ENCODE data around the gene GLG1. TPM values are rescaled to one million over a fixed set of nuclear protein-coding genes. Genes with fewer than 3 reads are reported as not detected.

GLG1 gene
- total and polyA plus RNA-seq, 9 donors, result 84.4 to 144 (median 123) TPM

- peaks cover 4% of the 10 kb centered on the region for H3K4me1 ChIP-seq (ENCODE audit: control insufficient read depth, insufficient read depth, low read length)
- peaks cover 8% of the 10 kb centered on the region for H3K36me3 ChIP-seq (ENCODE audit: control insufficient read depth, insufficient read depth, low read length)
- H3K9me3 ChIP-seq (replicated peaks; ENCODE audit: control insufficient read depth, low read depth, low read length), result no peaks in the 10 kb centered on the region
- H3K27ac ChIP-seq (ENCODE audit: low read length), result no peak overlapping the region
- no peak for DNase-seq
- H3K4me3 ChIP-seq (ENCODE audit: low read length), result no peak overlapping the region
- WGBS (ENCODE audit: insufficient coverage), result no CpG with 5 or more reads among the region's 9 CpGs
- no peaks in the 10 kb centered on the region for H3K27me3 ChIP-seq (ENCODE audit: control insufficient read depth, insufficient read depth, low read length)
Observed at GRCh38 chr16:74601126-74601871, 5.6 kb downstream of the GLG1 start.

GRCh38 chr16:74596586-74596985 lies 10.3 kb downstream of the GLG1 start:
- no peaks in the 10 kb centered on the region for H3K4me1 ChIP-seq (ENCODE audit: control insufficient read depth, insufficient read depth, low read length)
- no peak overlapping the region for H3K4me3 ChIP-seq (ENCODE audit: low read length)
- no CpG with 5 or more reads among the region's 2 CpGs for WGBS (ENCODE audit: insufficient coverage)
- DNase-seq, result no peak
- no peak overlapping the region for H3K27ac ChIP-seq (ENCODE audit: low read length)
- H3K27me3 ChIP-seq (ENCODE audit: control insufficient read depth, insufficient read depth, low read length), result no peaks in the 10 kb centered on the region
- peaks cover 8% of the 10 kb centered on the region for H3K36me3 ChIP-seq (ENCODE audit: control insufficient read depth, insufficient read depth, low read length)
- no peaks in the 10 kb centered on the region for H3K9me3 ChIP-seq (replicated peaks; ENCODE audit: control insufficient read depth, low read depth, low read length)

GRCh38 chr16:74592847-74593246 lies 14.1 kb downstream of the GLG1 start:
- no peak for DNase-seq
- no peaks in the 10 kb centered on the region for H3K4me1 ChIP-seq (ENCODE audit: control insufficient read depth, insufficient read depth, low read length)
- 100% methylated on average over 1 of the region's 3 CpGs for WGBS (ENCODE audit: insufficient coverage)
- no peaks in the 10 kb centered on the region for H3K9me3 ChIP-seq (replicated peaks; ENCODE audit: control insufficient read depth, low read depth, low read length)
- no peak overlapping the region for H3K4me3 ChIP-seq (ENCODE audit: low read length)
- no peaks in the 10 kb centered on the region for H3K27me3 ChIP-seq (ENCODE audit: control insufficient read depth, insufficient read depth, low read length)
- peaks cover 5% of the 10 kb centered on the region for H3K36me3 ChIP-seq (ENCODE audit: control insufficient read depth, insufficient read depth, low read length)
- no peak overlapping the region for H3K27ac ChIP-seq (ENCODE audit: low read length)

GRCh38 chr16:74591876-74592650 lies 14.9 kb downstream of the GLG1 start:
- H3K27ac ChIP-seq (ENCODE audit: low read length), result no peak overlapping the region
- no peaks in the 10 kb centered on the region for H3K4me1 ChIP-seq (ENCODE audit: control insufficient read depth, insufficient read depth, low read length)
- H3K4me3 ChIP-seq (ENCODE audit: low read length), result no peak overlapping the region
- H3K9me3 ChIP-seq (replicated peaks; ENCODE audit: control insufficient read depth, low read depth, low read length), result no peaks in the 10 kb centered on the region
- H3K36me3 ChIP-seq (ENCODE audit: control insufficient read depth, insufficient read depth, low read length), result peaks cover 4% of the 10 kb centered on the region
- WGBS (ENCODE audit: insufficient coverage), result no CpG with 5 or more reads among the region's 9 CpGs
- DNase-seq, result no peak
- H3K27me3 ChIP-seq (ENCODE audit: control insufficient read depth, insufficient read depth, low read length), result no peaks in the 10 kb centered on the region

- WGBS (ENCODE audit: insufficient coverage), result 67% methylated on average over 5 of the region's 6 CpGs
- H3K4me3 ChIP-seq (ENCODE audit: low read length), result no peak overlapping the region
- H3K9me3 ChIP-seq (replicated peaks; ENCODE audit: control insufficient read depth, low read depth, low read length), result no peaks in the 10 kb centered on the region
- no peak for DNase-seq
- no peaks in the 10 kb centered on the region for H3K4me1 ChIP-seq (ENCODE audit: control insufficient read depth, insufficient read depth, low read length)
- no peaks in the 10 kb centered on the region for H3K27me3 ChIP-seq (ENCODE audit: control insufficient read depth, insufficient read depth, low read length)
- no peak overlapping the region for H3K27ac ChIP-seq (ENCODE audit: low read length)
- H3K36me3 ChIP-seq (ENCODE audit: control insufficient read depth, insufficient read depth, low read length), result no peaks in the 10 kb centered on the region
Observed at GRCh38 chr16:74586948-74587347, 20.0 kb downstream of the GLG1 start.

GRCh38 chr16:74585846-74586443 lies 21.0 kb downstream of the GLG1 start:
- 100% methylated on average over 3 of the region's 6 CpGs for WGBS (ENCODE audit: insufficient coverage)
- no peak overlapping the region for H3K27ac ChIP-seq (ENCODE audit: low read length)
- DNase-seq, result no peak
- no peaks in the 10 kb centered on the region for H3K4me1 ChIP-seq (ENCODE audit: control insufficient read depth, insufficient read depth, low read length)
- H3K36me3 ChIP-seq (ENCODE audit: control insufficient read depth, insufficient read depth, low read length), result no peaks in the 10 kb centered on the region
- H3K9me3 ChIP-seq (replicated peaks; ENCODE audit: control insufficient read depth, low read depth, low read length), result no peaks in the 10 kb centered on the region
- H3K27me3 ChIP-seq (ENCODE audit: control insufficient read depth, insufficient read depth, low read length), result no peaks in the 10 kb centered on the region
- H3K4me3 ChIP-seq (ENCODE audit: low read length), result no peak overlapping the region

- H3K27ac ChIP-seq (ENCODE audit: low read length), result no peak overlapping the region
- no peak for DNase-seq
- WGBS (ENCODE audit: insufficient coverage), result 80% methylated on average over 5 of the region's 9 CpGs
- H3K9me3 ChIP-seq (replicated peaks; ENCODE audit: control insufficient read depth, low read depth, low read length), result no peaks in the 10 kb centered on the region
- H3K27me3 ChIP-seq (ENCODE audit: control insufficient read depth, insufficient read depth, low read length), result no peaks in the 10 kb centered on the region
- no peaks in the 10 kb centered on the region for H3K4me1 ChIP-seq (ENCODE audit: control insufficient read depth, insufficient read depth, low read length)
- H3K4me3 ChIP-seq (ENCODE audit: low read length), result no peak overlapping the region
- H3K36me3 ChIP-seq (ENCODE audit: control insufficient read depth, insufficient read depth, low read length), result no peaks in the 10 kb centered on the region
Observed at GRCh38 chr16:74583926-74584666, 22.8 kb downstream of the GLG1 start.

GRCh38 chr16:74582970-74583369 lies 23.9 kb downstream of the GLG1 start:
- Histone ChIP-seq H3K27me3 (ENCODE audit: control insufficient read depth, insufficient read depth, low read length) (no peaks in the 10 kb centered on the region), H3K4me1 (ENCODE audit: control insufficient read depth, insufficient read depth, low read length) (no peaks in the 10 kb centered on the region), H3K27ac (ENCODE audit: low read length) (peak overlapping the region; percentile 17), H3K9me3 (replicated peaks; ENCODE audit: control insufficient read depth, low read depth, low read length) (no peaks in the 10 kb centered on the region), H3K4me3 (ENCODE audit: low read length) (no peak overlapping the region), H3K36me3 (ENCODE audit: control insufficient read depth, insufficient read depth, low read length) (no peaks in the 10 kb centered on the region)
- WGBS (ENCODE audit: insufficient coverage), result 18% methylated on average over 1 of the region's 1 CpG
- DNase-seq, result peak; percentile 73

- WGBS (ENCODE audit: insufficient coverage), result no CpG with 5 or more reads among the region's 3 CpGs
- Histone ChIP-seq H3K4me1 (ENCODE audit: control insufficient read depth, insufficient read depth, low read length) (no peaks in the 10 kb centered on the region), H3K27ac (ENCODE audit: low read length) (peak overlapping the region; percentile 47)
Observed at GRCh38 chr16:74580833-74581232, 26.1 kb downstream of the GLG1 start.

GRCh38 chr16:74578838-74579237 lies 28.1 kb downstream of the GLG1 start:
- WGBS (ENCODE audit: insufficient coverage), result no CpG with 5 or more reads among the region's 3 CpGs

More at GRCh38 chr16:74580833-74581232, 26.1 kb downstream of the GLG1 start:
- no peaks in the 10 kb centered on the region for H3K27me3 ChIP-seq (ENCODE audit: control insufficient read depth, insufficient read depth, low read length)
- no peaks in the 10 kb centered on the region for H3K36me3 ChIP-seq (ENCODE audit: control insufficient read depth, insufficient read depth, low read length)
- no peaks in the 10 kb centered on the region for H3K9me3 ChIP-seq (replicated peaks; ENCODE audit: control insufficient read depth, low read depth, low read length)
- no peak overlapping the region for H3K4me3 ChIP-seq (ENCODE audit: low read length)
- DNase-seq, result peak; percentile 17

More at GRCh38 chr16:74578838-74579237, 28.1 kb downstream of the GLG1 start:
- H3K4me1 ChIP-seq (ENCODE audit: control insufficient read depth, insufficient read depth, low read length), result no peaks in the 10 kb centered on the region
- H3K27me3 ChIP-seq (ENCODE audit: control insufficient read depth, insufficient read depth, low read length), result no peaks in the 10 kb centered on the region
- H3K4me3 ChIP-seq (ENCODE audit: low read length), result no peak overlapping the region
- DNase-seq, result no peak
- no peaks in the 10 kb centered on the region for H3K9me3 ChIP-seq (replicated peaks; ENCODE audit: control insufficient read depth, low read depth, low read length)
- no peak overlapping the region for H3K27ac ChIP-seq (ENCODE audit: low read length)
- no peaks in the 10 kb centered on the region for H3K36me3 ChIP-seq (ENCODE audit: control insufficient read depth, insufficient read depth, low read length)

Measured in muscle of leg (tissue), 11 donors.